ENCODE results near the gene RNASEH2A.

Gene RNASEH2A

DNA sequence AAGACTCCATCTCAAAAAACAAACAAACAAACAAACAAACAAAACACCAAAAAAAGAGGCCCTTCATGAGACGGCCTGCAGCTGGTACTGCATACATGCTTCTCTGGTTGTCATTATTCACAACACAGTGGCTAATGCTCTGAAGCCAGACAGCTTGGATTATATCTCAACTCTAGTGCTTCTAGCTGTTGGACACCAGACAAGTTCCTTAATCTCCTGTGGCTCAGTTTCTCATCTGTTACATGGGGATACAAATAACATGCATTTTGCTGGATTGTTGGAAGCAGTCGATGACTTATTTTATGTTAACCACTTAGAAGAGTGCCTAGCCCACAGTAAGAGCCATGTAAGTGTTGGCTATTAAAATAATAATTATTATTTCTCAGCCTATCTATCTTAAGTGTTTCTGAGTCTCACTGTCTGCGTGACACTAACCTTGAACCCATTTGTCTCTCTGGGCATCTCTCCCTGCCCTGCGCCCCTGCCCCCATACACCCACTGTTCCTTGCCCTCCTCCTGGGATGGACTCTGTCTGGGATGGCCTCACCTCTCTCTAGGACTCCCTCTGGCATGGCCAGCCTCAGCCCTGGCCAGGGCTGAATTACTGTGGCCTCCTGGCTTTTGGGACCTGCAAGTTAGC, 18.2 kb upstream of the RNASEH2A start:
- Histone ChIP-seq H2BK12ac (ENCODE audit: low read length in 2 of 2) (peak overlapping the region; percentile 96 to 100), H2AFZ (ENCODE audit: low read depth, low read length) (peak overlapping the region; percentile 3), H3K27me3 (ENCODE audit: control insufficient read depth in 1 of 2, insufficient read depth in 1 of 2, low read length in 2 of 2) (no peaks in the 10 kb centered on the region), H3K4ac (ENCODE audit: low read depth in 1 of 2, low read length in 2 of 2) (peak overlapping the region; percentile 90 to 95), H3K23ac (ENCODE audit: low read length in 2 of 2) (no peak overlapping the region), H2BK120ac (ENCODE audit: low read depth, low read length) (peak overlapping the region; percentile 59), H2AK5ac (ENCODE audit: low read length, severe bottlenecking) (peak overlapping the region; percentile 86), H3K4me3 (ENCODE audit: insufficient read depth in 1 of 2, low read depth in 1 of 2, low read length in 2 of 2) (peak overlapping the region in 1 of 2 experiments; percentile 74), H3K36me3 (ENCODE audit: control insufficient read depth in 1 of 2, insufficient read depth in 2 of 2, low read depth in 1 of 2, low read length in 2 of 2) (peaks cover 0 to 3% of the 10 kb centered on the region in 2 experiments), H2BK15ac (ENCODE audit: low read depth, poor library complexity, severe bottlenecking) (peak overlapping the region; percentile 83), H3K4me1 (ENCODE audit: control insufficient read depth, insufficient read depth, low read depth, low read length) (peaks cover 50% of the 10 kb centered on the region), H4K91ac (ENCODE audit: low read length) (peak overlapping the region; percentile 98), H3K9me3 (ENCODE audit: control insufficient read depth, low read length) (no peaks in the 10 kb centered on the region), H3K18ac (ENCODE audit: low read depth in 1 of 2, low read length in 2 of 2) (peak overlapping the region; percentile 6 to 89), H4K8ac (ENCODE audit: low read length) (peak overlapping the region; percentile 84), H2BK5ac (ENCODE audit: low read depth, low read length, poor library complexity, severe bottlenecking) (peak overlapping the region; percentile 74), H3K9ac (ENCODE audit: low read length) (peak overlapping the region; percentile 90), H3K4me2 (ENCODE audit: low read length, poor library complexity, severe bottlenecking) (peak overlapping the region; percentile 81), H3K27ac (ENCODE audit: low read length, poor library complexity, severe bottlenecking) (peak overlapping the region; percentile 96), H3K14ac (ENCODE audit: low read length in 2 of 2) (peak overlapping the region in 1 of 2 experiments; percentile 71), H3K79me1 (replicated peaks; ENCODE audit: low read length, poor library complexity, severe bottlenecking) (no peaks in the 10 kb centered on the region)
- 69% methylated on average over 3 of the region's 4 CpGs for WGBS
- DNase-seq = peak; percentile 58

DNA sequence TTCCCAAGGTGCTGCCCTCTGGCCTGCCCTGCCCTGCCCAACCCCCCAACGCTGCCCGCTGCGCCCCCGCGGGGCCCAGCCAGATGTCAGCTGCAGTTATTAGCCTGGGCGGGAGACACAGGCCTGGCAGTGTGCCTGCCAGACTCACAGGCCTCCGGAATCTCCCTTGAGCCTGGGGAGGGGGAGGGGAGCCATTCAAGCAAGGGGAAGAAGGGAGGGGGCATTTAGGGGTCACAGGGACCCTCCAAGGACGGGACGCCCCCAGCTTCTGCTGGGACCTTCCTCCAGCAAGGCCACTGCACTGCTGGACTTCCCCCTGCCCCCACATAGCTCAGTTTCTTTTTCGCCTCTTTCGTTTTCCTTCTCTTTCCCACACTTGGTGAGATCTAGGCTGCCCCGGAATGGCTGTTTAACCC, 17.7 kb upstream of the RNASEH2A start:
- peak overlapping the region; percentile 97 to 100 for H2BK12ac ChIP-seq (ENCODE audit: low read length in 2 of 2)
- H2AFZ ChIP-seq (ENCODE audit: low read depth, low read length) = peak overlapping the region; percentile 3
- H2BK5ac ChIP-seq (ENCODE audit: low read depth, low read length, poor library complexity, severe bottlenecking) = peak overlapping the region; percentile 74
- H3K23ac ChIP-seq (ENCODE audit: low read length in 2 of 2) = no peak overlapping the region
- H3K4me2 ChIP-seq (ENCODE audit: low read length, poor library complexity, severe bottlenecking) = peak overlapping the region; percentile 81
- 9% methylated on average over 7 of the region's 12 CpGs for whole genome bisulfite sequencing
- peak overlapping the region; percentile 90 to 95 for H3K4ac ChIP-seq (ENCODE audit: low read depth in 1 of 2, low read length in 2 of 2)
- H3K79me1 ChIP-seq (replicated peaks; ENCODE audit: low read length, poor library complexity, severe bottlenecking) = no peaks in the 10 kb centered on the region
- peaks cover 0 to 3% of the 10 kb centered on the region in 2 experiments for H3K36me3 ChIP-seq (ENCODE audit: control insufficient read depth in 1 of 2, insufficient read depth in 2 of 2, low read depth in 1 of 2, low read length in 2 of 2)
- peak overlapping the region; percentile 86 for H2AK5ac ChIP-seq (ENCODE audit: low read length, severe bottlenecking)
- H3K14ac ChIP-seq (ENCODE audit: low read length in 2 of 2) = no peak overlapping the region
- H2BK120ac ChIP-seq (ENCODE audit: low read depth, low read length) = peak overlapping the region; percentile 59
- H3K9ac ChIP-seq (ENCODE audit: low read length) = peak overlapping the region; percentile 90
- H3K4me1 ChIP-seq (ENCODE audit: control insufficient read depth, insufficient read depth, low read depth, low read length) = peaks cover 45% of the 10 kb centered on the region
- H3K4me3 ChIP-seq (ENCODE audit: insufficient read depth in 1 of 2, low read depth in 1 of 2, low read length in 2 of 2) = peak overlapping the region in 1 of 2 experiments; percentile 74
- peak overlapping the region; percentile 98 for H4K91ac ChIP-seq (ENCODE audit: low read length)
- peak; percentile 88 for DNase-seq
- peak overlapping the region; percentile 84 for H4K8ac ChIP-seq (ENCODE audit: low read length)
- no peaks in the 10 kb centered on the region for H3K27me3 ChIP-seq (ENCODE audit: control insufficient read depth in 1 of 2, insufficient read depth in 1 of 2, low read length in 2 of 2)
- H3K9me3 ChIP-seq (ENCODE audit: control insufficient read depth, low read length) = no peaks in the 10 kb centered on the region
- peak overlapping the region; percentile 83 for H2BK15ac ChIP-seq (ENCODE audit: low read depth, poor library complexity, severe bottlenecking)
- peak overlapping the region; percentile 30 to 93 for H3K18ac ChIP-seq (ENCODE audit: low read depth in 1 of 2, low read length in 2 of 2)
- H3K27ac ChIP-seq (ENCODE audit: low read length, poor library complexity, severe bottlenecking) = peak overlapping the region; percentile 96

DNA sequence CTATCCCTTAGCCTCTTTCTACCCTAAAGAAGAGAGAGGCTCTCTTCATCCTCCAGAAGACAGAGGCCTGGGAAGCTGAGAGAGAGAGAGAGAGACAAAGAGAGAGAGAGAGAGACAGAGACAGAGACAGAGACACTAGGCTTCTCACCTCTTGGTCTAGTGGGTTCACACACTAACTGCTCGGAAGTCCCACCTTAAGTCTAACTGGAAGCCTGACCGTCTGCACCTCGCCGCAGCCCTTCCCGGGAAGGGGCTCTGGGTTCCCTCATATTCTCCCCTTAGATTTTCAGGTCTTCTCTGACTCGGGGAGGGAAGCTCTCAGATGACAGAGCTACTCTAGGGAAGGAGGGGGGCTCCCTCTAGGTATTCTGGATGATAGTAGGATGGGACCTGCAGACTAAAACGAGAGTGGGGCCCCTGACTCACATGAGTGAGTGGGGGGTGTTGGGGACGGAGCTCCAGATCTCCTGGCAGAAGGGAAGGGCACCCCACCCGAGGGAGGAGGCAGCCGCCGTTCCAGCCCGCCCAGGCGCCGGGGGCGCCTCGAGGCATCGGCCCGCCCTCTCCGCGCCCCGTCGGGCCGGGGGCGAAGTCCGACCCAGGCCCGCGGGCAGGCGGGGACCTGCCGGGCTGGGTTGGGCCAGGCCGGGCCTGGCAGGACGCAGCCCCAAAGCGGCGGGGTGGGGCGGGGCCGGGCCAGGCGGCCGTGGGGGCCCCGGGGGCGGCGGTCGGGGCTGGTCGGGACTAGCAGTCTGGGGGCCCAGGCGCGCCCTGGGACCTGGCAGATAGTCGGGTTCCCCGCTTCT, 17.1 kb upstream of the RNASEH2A start:
- peaks cover 0 to 3% of the 10 kb centered on the region in 2 experiments for H3K36me3 ChIP-seq (ENCODE audit: control insufficient read depth in 1 of 2, insufficient read depth in 2 of 2, low read depth in 1 of 2, low read length in 2 of 2)
- H4K91ac ChIP-seq (ENCODE audit: low read length) = peak overlapping the region; percentile 98
- peak overlapping the region; percentile 90 for H3K9ac ChIP-seq (ENCODE audit: low read length)
- H2BK15ac ChIP-seq (ENCODE audit: low read depth, poor library complexity, severe bottlenecking) = peak overlapping the region; percentile 18
- peak overlapping the region; percentile 11 to 97 for H2BK12ac ChIP-seq (ENCODE audit: low read length in 2 of 2)
- peak overlapping the region; percentile 80 to 90 for H3K4ac ChIP-seq (ENCODE audit: low read depth in 1 of 2, low read length in 2 of 2)
- H3K14ac ChIP-seq (ENCODE audit: low read length in 2 of 2) = peak overlapping the region; percentile 44 to 47
- H4K8ac ChIP-seq (ENCODE audit: low read length) = peak overlapping the region; percentile 81
- peak overlapping the region; percentile 81 for H3K4me2 ChIP-seq (ENCODE audit: low read length, poor library complexity, severe bottlenecking)
- H3K27me3 ChIP-seq (ENCODE audit: control insufficient read depth in 1 of 2, insufficient read depth in 1 of 2, low read length in 2 of 2) = no peaks in the 10 kb centered on the region
- H3K18ac ChIP-seq (ENCODE audit: low read depth in 1 of 2, low read length in 2 of 2) = peak overlapping the region; percentile 30 to 93
- H2BK5ac ChIP-seq (ENCODE audit: low read depth, low read length, poor library complexity, severe bottlenecking) = peak overlapping the region; percentile 84
- no peak overlapping the region for H2AFZ ChIP-seq (ENCODE audit: low read depth, low read length)
- peak overlapping the region; percentile 60 for H2AK5ac ChIP-seq (ENCODE audit: low read length, severe bottlenecking)
- no peaks in the 10 kb centered on the region for H3K9me3 ChIP-seq (ENCODE audit: control insufficient read depth, low read length)
- H3K4me1 ChIP-seq (ENCODE audit: control insufficient read depth, insufficient read depth, low read depth, low read length) = peaks cover 43% of the 10 kb centered on the region
- H2BK120ac ChIP-seq (ENCODE audit: low read depth, low read length) = peak overlapping the region; percentile 100
- no peaks in the 10 kb centered on the region for H3K79me1 ChIP-seq (replicated peaks; ENCODE audit: low read length, poor library complexity, severe bottlenecking)
- peak overlapping the region; percentile 96 for H3K27ac ChIP-seq (ENCODE audit: low read length, poor library complexity, severe bottlenecking)
- 4% methylated on average over 42 of the region's 46 CpGs for WGBS
- peak; percentile 67 for DNase-seq
- H3K23ac ChIP-seq (ENCODE audit: low read length in 2 of 2) = peak overlapping the region in 1 of 2 experiments; percentile 14
- peak overlapping the region; percentile 50 to 99 for H3K4me3 ChIP-seq (ENCODE audit: insufficient read depth in 1 of 2, low read depth in 1 of 2, low read length in 2 of 2)

Data from mesenchymal stem cell (in vitro differentiated cells and primary cell).